ENCODE measurements around the gene ZMYM4. TPM values are rescaled to one million over a fixed set of nuclear protein-coding genes. Genes with fewer than 3 reads are reported as not detected.

ZMYM4 gene
- polyA plus RNA-seq, 4 donors = 3.8 to 31.9 (median 8.7) TPM

- DNase-seq (no peak), FAIRE-seq (no peak)
- H3K4me1 ChIP-seq (ENCODE audit: control insufficient read depth in 3 of 3, insufficient read depth in 2 of 3, low read depth in 1 of 3, low read length in 2 of 3) = no peaks in the 10 kb centered on the region
- H3K27ac ChIP-seq (ENCODE audit: low read depth in 1 of 3, low read length in 2 of 3) = no peak overlapping the region
- no peaks in the 10 kb centered on the region for H3K27me3 ChIP-seq (ENCODE audit: control insufficient read depth in 3 of 3, insufficient read depth in 3 of 3, low read length in 3 of 3)
- peaks cover 0 to 18% of the 10 kb centered on the region in 2 donors for H3K9me3 ChIP-seq (ENCODE audit: control insufficient read depth in 2 of 2, insufficient read depth in 1 of 2, low read depth in 1 of 2, low read length in 1 of 2)
- WGBS, 3 donors = 99 to 100% (median 99%) methylated on average over 3 of the region's 3 CpGs
- H3K36me3 ChIP-seq (ENCODE audit: control insufficient read depth in 3 of 3, insufficient read depth in 2 of 3, low read depth in 1 of 3, low read length in 3 of 3) = peaks cover 0 to 6% (median 1%) of the 10 kb centered on the region in 3 donors
- H3K4me3 ChIP-seq (ENCODE audit: low read depth in 1 of 3, low read length in 3 of 3) = no peak overlapping the region
Measured at GRCh38 chr1:35281565-35281964, 13.1 kb downstream of the ZMYM4 start.

GRCh38 chr1:35282172-35282571 is 13.7 kb downstream of the ZMYM4 start:
- DNase-seq = no peak
- no peaks in the 10 kb centered on the region for H3K27me3 ChIP-seq (ENCODE audit: control insufficient read depth in 3 of 3, insufficient read depth in 3 of 3, low read length in 3 of 3)
- no peak overlapping the region for H3K4me3 ChIP-seq (ENCODE audit: low read depth in 1 of 3, low read length in 3 of 3)
- H3K36me3 ChIP-seq (ENCODE audit: control insufficient read depth in 3 of 3, insufficient read depth in 2 of 3, low read depth in 1 of 3, low read length in 3 of 3) = peaks cover 0 to 6% (median 1%) of the 10 kb centered on the region in 3 donors
- H3K4me1 ChIP-seq (ENCODE audit: control insufficient read depth in 3 of 3, insufficient read depth in 2 of 3, low read depth in 1 of 3, low read length in 2 of 3) = no peaks in the 10 kb centered on the region
- peaks cover 0 to 18% of the 10 kb centered on the region in 2 donors for H3K9me3 ChIP-seq (ENCODE audit: control insufficient read depth in 2 of 2, insufficient read depth in 1 of 2, low read depth in 1 of 2, low read length in 1 of 2)
- H3K27ac ChIP-seq (ENCODE audit: low read depth in 1 of 3, low read length in 2 of 3) = no peak overlapping the region
- no peak for FAIRE-seq

GRCh38 chr1:35284852-35285251 is 16.3 kb downstream of the ZMYM4 start:
- WGBS, 3 donors = 96 to 97% (median 96%) methylated on average over 3 of the region's 3 CpGs
- H3K9me3 ChIP-seq (ENCODE audit: control insufficient read depth in 2 of 2, insufficient read depth in 1 of 2, low read depth in 1 of 2, low read length in 1 of 2) = peaks cover 0 to 11% of the 10 kb centered on the region in 2 donors
- H3K4me1 ChIP-seq (ENCODE audit: control insufficient read depth in 3 of 3, insufficient read depth in 2 of 3, low read depth in 1 of 3, low read length in 2 of 3) = peaks cover 0 to 3% (median 0%) of the 10 kb centered on the region in 3 donors
- H3K27ac ChIP-seq (ENCODE audit: low read depth in 1 of 3, low read length in 2 of 3) = no peak overlapping the region
- FAIRE-seq = no peak
- H3K4me3 ChIP-seq (ENCODE audit: low read depth in 1 of 3, low read length in 3 of 3) = no peak overlapping the region
- no peaks in the 10 kb centered on the region for H3K27me3 ChIP-seq (ENCODE audit: control insufficient read depth in 3 of 3, insufficient read depth in 3 of 3, low read length in 3 of 3)
- peaks cover 0 to 4% (median 0%) of the 10 kb centered on the region in 3 donors for H3K36me3 ChIP-seq (ENCODE audit: control insufficient read depth in 3 of 3, insufficient read depth in 2 of 3, low read depth in 1 of 3, low read length in 3 of 3)
- DNase-seq = no peak

- no peak overlapping the region for H3K27ac ChIP-seq (ENCODE audit: low read depth in 1 of 3, low read length in 2 of 3)
- WGBS, 3 donors = 85 to 93% (median 92%) methylated on average over 5 of the region's 5 CpGs
- FAIRE-seq = no peak
- peaks cover 0 to 7% (median 0%) of the 10 kb centered on the region in 3 donors for H3K36me3 ChIP-seq (ENCODE audit: control insufficient read depth in 3 of 3, insufficient read depth in 2 of 3, low read depth in 1 of 3, low read length in 3 of 3)
- H3K4me1 ChIP-seq (ENCODE audit: control insufficient read depth in 3 of 3, insufficient read depth in 2 of 3, low read depth in 1 of 3, low read length in 2 of 3) = peaks cover 0 to 3% (median 0%) of the 10 kb centered on the region in 3 donors
- DNase-seq = no peak
- H3K9me3 ChIP-seq (ENCODE audit: control insufficient read depth in 2 of 2, insufficient read depth in 1 of 2, low read depth in 1 of 2, low read length in 1 of 2) = peaks cover 0 to 11% of the 10 kb centered on the region in 2 donors
- H3K27me3 ChIP-seq (ENCODE audit: control insufficient read depth in 3 of 3, insufficient read depth in 3 of 3, low read length in 3 of 3) = no peaks in the 10 kb centered on the region
- H3K4me3 ChIP-seq (ENCODE audit: low read depth in 1 of 3, low read length in 3 of 3) = no peak overlapping the region
Measured at GRCh38 chr1:35285771-35286606, 17.5 kb downstream of the ZMYM4 start.

- DNase-seq (no peak), FAIRE-seq (no peak)
- no peak overlapping the region for H3K27ac ChIP-seq (ENCODE audit: low read depth in 1 of 3, low read length in 2 of 3)
- no peaks in the 10 kb centered on the region for H3K27me3 ChIP-seq (ENCODE audit: control insufficient read depth in 3 of 3, insufficient read depth in 3 of 3, low read length in 3 of 3)
- H3K9me3 ChIP-seq (ENCODE audit: control insufficient read depth in 2 of 2, insufficient read depth in 1 of 2, low read depth in 1 of 2, low read length in 1 of 2) = no peaks in the 10 kb centered on the region
- H3K4me1 ChIP-seq (ENCODE audit: control insufficient read depth in 3 of 3, insufficient read depth in 2 of 3, low read depth in 1 of 3, low read length in 2 of 3) = peaks cover 0 to 3% (median 0%) of the 10 kb centered on the region in 3 donors
- WGBS, 3 donors = 86 to 90% (median 88%) methylated on average over 9 of the region's 9 CpGs
- no peak overlapping the region for H3K4me3 ChIP-seq (ENCODE audit: low read depth in 1 of 3, low read length in 3 of 3)
- H3K36me3 ChIP-seq (ENCODE audit: control insufficient read depth in 3 of 3, insufficient read depth in 2 of 3, low read depth in 1 of 3, low read length in 3 of 3) = peaks cover 0 to 14% (median 0%) of the 10 kb centered on the region in 3 donors
Measured at GRCh38 chr1:35287807-35288640, 19.5 kb downstream of the ZMYM4 start.

GRCh38 chr1:35288761-35289160 is 20.3 kb downstream of the ZMYM4 start:
- H3K9me3 ChIP-seq (ENCODE audit: control insufficient read depth in 2 of 2, insufficient read depth in 1 of 2, low read depth in 1 of 2, low read length in 1 of 2) = no peaks in the 10 kb centered on the region
- no peak overlapping the region for H3K27ac ChIP-seq (ENCODE audit: low read depth in 1 of 3, low read length in 2 of 3)
- FAIRE-seq = no peak
- no peaks in the 10 kb centered on the region for H3K27me3 ChIP-seq (ENCODE audit: control insufficient read depth in 3 of 3, insufficient read depth in 3 of 3, low read length in 3 of 3)
- H3K4me1 ChIP-seq (ENCODE audit: control insufficient read depth in 3 of 3, insufficient read depth in 2 of 3, low read depth in 1 of 3, low read length in 2 of 3) = peaks cover 0 to 3% (median 0%) of the 10 kb centered on the region in 3 donors
- DNase-seq = no peak
- no peak overlapping the region for H3K4me3 ChIP-seq (ENCODE audit: low read depth in 1 of 3, low read length in 3 of 3)
- peaks cover 0 to 18% (median 0%) of the 10 kb centered on the region in 3 donors for H3K36me3 ChIP-seq (ENCODE audit: control insufficient read depth in 3 of 3, insufficient read depth in 2 of 3, low read depth in 1 of 3, low read length in 3 of 3)

GRCh38 chr1:35290452-35290851 is 21.9 kb downstream of the ZMYM4 start:
- DNase-seq (no peak), FAIRE-seq (no peak)
- Histone ChIP-seq H3K36me3 (ENCODE audit: control insufficient read depth in 3 of 3, insufficient read depth in 2 of 3, low read depth in 1 of 3, low read length in 3 of 3) (peaks cover 0 to 18% (median 0%) of the 10 kb centered on the region in 3 donors), H3K4me3 (ENCODE audit: low read depth in 1 of 3, low read length in 3 of 3) (no peak overlapping the region), H3K27ac (ENCODE audit: low read depth in 1 of 3, low read length in 2 of 3) (no peak overlapping the region), H3K4me1 (ENCODE audit: control insufficient read depth in 3 of 3, insufficient read depth in 2 of 3, low read depth in 1 of 3, low read length in 2 of 3) (peaks cover 0 to 3% (median 0%) of the 10 kb centered on the region in 3 donors), H3K27me3 (ENCODE audit: control insufficient read depth in 3 of 3, insufficient read depth in 3 of 3, low read length in 3 of 3) (no peaks in the 10 kb centered on the region), H3K9me3 (ENCODE audit: control insufficient read depth in 2 of 2, insufficient read depth in 1 of 2, low read depth in 1 of 2, low read length in 1 of 2) (no peaks in the 10 kb centered on the region)
- WGBS, 3 donors = 85 to 95% (median 93%) methylated on average over 2 of the region's 2 CpGs

- FAIRE-seq (no peak), DNase-seq (no peak)
- Histone ChIP-seq H3K27me3 (ENCODE audit: control insufficient read depth in 3 of 3, insufficient read depth in 3 of 3, low read length in 3 of 3) (no peaks in the 10 kb centered on the region), H3K36me3 (ENCODE audit: control insufficient read depth in 3 of 3, insufficient read depth in 2 of 3, low read depth in 1 of 3, low read length in 3 of 3) (peaks cover 0 to 32% (median 0%) of the 10 kb centered on the region in 3 donors), H3K4me1 (ENCODE audit: control insufficient read depth in 3 of 3, insufficient read depth in 2 of 3, low read depth in 1 of 3, low read length in 2 of 3) (no peaks in the 10 kb centered on the region), H3K4me3 (ENCODE audit: low read depth in 1 of 3, low read length in 3 of 3) (no peak overlapping the region), H3K9me3 (ENCODE audit: control insufficient read depth in 2 of 2, insufficient read depth in 1 of 2, low read depth in 1 of 2, low read length in 1 of 2) (no peaks in the 10 kb centered on the region), H3K27ac (ENCODE audit: low read depth in 1 of 3, low read length in 2 of 3) (no peak overlapping the region)
- 93 to 97% (median 95%) methylated on average over 2 of the region's 2 CpGs for WGBS, 3 donors
Measured at GRCh38 chr1:35294809-35295208, 26.3 kb downstream of the ZMYM4 start.

Data from small intestine (tissue), 7 donors.